Fibroblast of mammary gland (primary cell): ENCODE data around the gene PIP4K2A.
A peak's percentile ranks its signal among the peaks of the same experiment; 100 is the strongest.

ENCODE experiments used
- DNase-seq: peaks from one replicate; pipeline ENCODE4 v3.0.0-alpha.2; 2010; ENCODE audit warnings: low read depth
- H3K4me3 ChIP-seq: 2 replicates; pipeline ENCODE4 v1.5.1; 2011; ENCODE audit warnings: low read depth, mild to moderate bottlenecking, low read length, moderate library complexity; ENCODE audit not compliant: control insufficient read depth
- CTCF ChIP-seq: conservative IDR thresholded peaks from 2 replicates; pipeline ENCODE4 v1.5.1; 2011; ENCODE audit warnings: low read depth, low read length, inconsistent platforms; ENCODE audit not compliant: control insufficient read depth, insufficient read depth

Gene PIP4K2A

GRCh38 chr10:22610610-22611009 is 103.8 kb downstream of the PIP4K2A start:
- TF ChIP-seq CTCF = no peak
- DNase-seq = no peak
- no peak overlapping the region for H3K4me3 ChIP-seq

- no peak for TF ChIP-seq CTCF
- H3K4me3 ChIP-seq = no peak overlapping the region
- DNase-seq = no peak
Measured at GRCh38 chr10:22609719-22610465, 104.5 kb downstream of the PIP4K2A start.

GRCh38 chr10:22609251-22609650 is 105.1 kb downstream of the PIP4K2A start:
- H3K4me3 ChIP-seq = no peak overlapping the region
- no peak for DNase-seq
- no peak for TF ChIP-seq CTCF

- no peak for TF ChIP-seq CTCF
- no peak overlapping the region for H3K4me3 ChIP-seq
- no peak for DNase-seq
Measured at GRCh38 chr10:22607261-22607660, 107.1 kb downstream of the PIP4K2A start.

GRCh38 chr10:22606164-22606614 is 108.2 kb downstream of the PIP4K2A start:
- TF ChIP-seq CTCF = no peak
- DNase-seq = peak; percentile 78
- no peak overlapping the region for H3K4me3 ChIP-seq

GRCh38 chr10:22605168-22605567 is 109.2 kb downstream of the PIP4K2A start:
- peak; percentile 87 for DNase-seq
- no peak overlapping the region for H3K4me3 ChIP-seq
- no peak for TF ChIP-seq CTCF
